ENCODE data around the gene PTPRN2.

Gene PTPRN2

DNA sequence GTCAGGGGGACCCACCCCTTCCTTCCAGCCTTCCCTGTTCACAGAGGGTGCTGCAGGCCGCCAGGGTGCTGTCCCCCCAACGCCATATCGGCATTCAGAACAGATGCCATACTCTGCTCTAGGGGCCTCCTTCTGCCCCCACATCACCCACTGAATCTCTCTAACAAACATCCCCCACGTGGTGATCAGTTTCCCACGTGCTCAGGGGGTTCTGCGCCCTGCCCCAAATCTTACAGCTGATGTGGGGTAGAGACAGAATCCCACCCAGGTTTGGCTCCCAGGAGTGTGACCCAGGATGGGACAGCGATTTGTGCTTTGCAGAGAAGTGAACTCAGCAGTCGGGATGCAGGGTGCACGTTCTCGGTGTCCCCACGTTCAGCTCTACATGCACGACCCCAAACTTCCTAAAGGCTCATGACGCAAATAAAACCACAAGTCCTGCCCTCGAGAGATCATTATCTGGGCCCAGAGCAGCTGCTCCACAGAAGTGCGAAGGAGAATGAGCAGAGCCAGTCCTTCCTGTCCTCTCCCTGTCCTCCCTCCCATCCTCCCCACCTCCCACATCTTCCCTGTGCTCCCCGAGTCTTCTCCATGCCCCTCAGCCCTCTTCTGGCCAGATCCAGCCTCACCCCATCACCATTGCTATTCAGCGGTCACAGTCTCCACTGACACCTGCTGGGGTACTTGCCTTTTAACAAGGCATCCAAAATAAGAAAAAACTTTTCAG lies 827.5 kb downstream of the PTPRN2 start:
- no peak for DNase-seq (ENCODE audit: low read depth in 3 of 3)

- DNase-seq (ENCODE audit: low read depth in 3 of 3): no peak
Measured at GRCh38 chr7:157759246-157759805, 828.3 kb downstream of the PTPRN2 start.

- DNase-seq (ENCODE audit: low read depth in 3 of 3): no peak
Measured at GRCh38 chr7:157758468-157759245, 829.0 kb downstream of the PTPRN2 start.

- DNase-seq (ENCODE audit: low read depth in 3 of 3): no peak
Measured at GRCh38 chr7:157757776-157758467, 829.7 kb downstream of the PTPRN2 start.

DNA sequence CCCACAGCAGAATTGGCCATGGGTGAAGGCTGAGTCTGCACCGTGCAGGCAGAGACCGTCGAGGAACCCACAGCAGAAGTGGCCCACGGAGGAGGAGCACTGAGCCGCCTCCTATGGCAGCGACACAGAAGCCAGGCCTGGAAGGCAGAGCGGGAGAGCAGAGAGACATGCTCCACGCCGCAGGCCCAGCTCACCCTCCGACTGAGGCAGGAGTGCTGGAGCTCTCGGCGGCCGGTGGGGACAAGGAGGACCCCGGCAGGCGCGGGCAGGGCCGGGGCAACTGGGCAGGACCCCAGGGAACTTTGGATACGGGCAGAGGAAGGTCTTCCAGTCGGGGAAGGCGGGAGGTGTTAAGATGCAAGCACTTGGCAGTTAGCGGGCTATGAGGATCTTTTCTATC lies 830.4 kb downstream of the PTPRN2 start:
- no peak for DNase-seq (ENCODE audit: low read depth in 3 of 3)

DNA sequence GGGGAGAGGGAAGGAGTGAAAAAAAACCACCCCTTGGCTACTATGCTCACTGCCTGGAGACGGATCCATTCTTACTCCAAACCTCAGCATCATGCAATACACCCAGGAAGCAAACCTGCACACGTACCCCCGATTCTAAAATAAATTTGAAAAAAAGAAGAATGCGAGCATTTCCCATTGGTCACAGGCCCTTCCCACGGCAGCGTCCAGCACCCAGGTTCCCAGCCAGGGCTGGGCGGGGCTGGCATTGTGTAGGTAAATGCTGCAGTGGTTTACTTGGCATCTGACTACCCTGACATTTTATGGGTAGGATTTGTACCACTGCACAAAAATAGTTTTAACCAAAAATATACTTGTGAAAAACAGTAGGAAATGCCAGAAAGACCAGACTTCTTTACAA lies 831.9 kb downstream of the PTPRN2 start:
- no peak for DNase-seq (ENCODE audit: low read depth in 3 of 3)

GRCh38 chr7:157754416-157754790 lies 833.2 kb downstream of the PTPRN2 start:
- no peak for DNase-seq (ENCODE audit: low read depth in 3 of 3)

DNA sequence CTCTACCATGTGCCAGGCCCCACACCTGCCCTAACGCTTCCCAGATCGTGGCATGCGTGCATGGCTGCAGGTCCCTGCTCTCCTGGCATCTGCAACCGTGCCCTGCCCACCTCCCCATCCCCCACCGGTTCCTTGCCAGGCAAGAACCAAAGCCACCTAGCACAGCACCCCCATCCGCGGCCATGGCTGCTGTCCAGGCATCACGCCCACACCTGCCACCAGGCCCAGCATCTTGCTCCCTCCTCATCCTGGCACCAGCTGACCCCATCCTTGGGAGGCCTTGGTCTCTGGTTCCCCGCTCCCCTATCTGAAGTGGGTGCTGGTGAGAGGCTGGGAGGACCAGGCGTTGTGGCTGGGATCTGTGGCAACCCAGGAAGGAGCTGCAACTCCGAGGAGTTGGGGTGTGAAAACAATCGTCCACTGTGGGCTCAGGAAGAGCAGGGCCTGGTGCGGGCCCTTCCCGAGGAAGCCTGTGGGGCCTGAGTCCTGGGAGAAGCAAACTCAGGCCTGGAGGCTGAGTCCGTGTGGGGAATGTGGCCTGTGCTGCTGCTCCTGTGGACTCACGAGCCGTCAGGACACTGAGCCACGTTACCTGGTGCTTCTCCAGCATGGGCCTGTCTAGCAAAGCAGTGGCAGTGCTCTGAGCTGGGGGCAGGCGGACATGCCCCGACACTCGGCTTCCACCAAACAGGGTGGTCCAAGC lies 833.8 kb downstream of the PTPRN2 start:
- no peak for DNase-seq (ENCODE audit: low read depth in 3 of 3)

- no peak for DNase-seq (ENCODE audit: low read depth in 3 of 3)
Measured at GRCh38 chr7:157752832-157753291, 834.8 kb downstream of the PTPRN2 start.

DNA sequence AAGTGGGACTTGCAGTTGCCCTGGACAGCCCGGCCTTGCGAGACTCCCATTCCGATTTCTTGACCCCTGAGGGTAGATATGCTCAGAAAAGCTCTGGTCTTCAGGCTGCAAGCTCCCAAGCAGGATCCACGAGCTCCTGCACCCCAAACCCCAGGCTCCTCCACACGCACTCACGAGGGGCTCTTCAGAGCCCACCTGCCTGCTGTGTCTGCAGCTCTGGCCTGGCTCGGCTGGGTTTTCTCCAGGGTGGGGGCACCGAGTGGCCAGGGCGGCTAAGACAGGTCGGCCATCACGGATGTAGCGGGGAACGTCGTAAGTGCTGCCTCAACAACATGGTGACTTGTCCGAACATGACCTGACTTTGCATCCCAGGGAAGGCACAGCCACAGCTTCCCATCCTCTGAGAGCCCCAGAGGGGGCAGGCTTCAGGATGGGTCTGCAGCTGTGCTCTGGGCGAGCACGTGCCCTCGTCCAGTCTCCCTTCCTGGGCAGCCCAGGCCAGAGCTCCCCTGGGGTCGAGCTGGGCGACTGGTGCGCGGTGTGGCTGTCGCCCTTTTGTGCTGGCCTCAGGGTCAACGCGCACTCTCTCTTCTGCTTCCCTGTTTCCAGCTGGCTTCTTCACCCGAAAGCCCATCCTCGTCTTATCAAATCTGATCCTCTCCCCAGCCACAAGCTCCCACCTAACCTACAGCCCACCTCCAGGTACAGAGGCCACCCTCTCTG lies 835.5 kb downstream of the PTPRN2 start:
- no peak for DNase-seq (ENCODE audit: low read depth in 3 of 3)

DNA sequence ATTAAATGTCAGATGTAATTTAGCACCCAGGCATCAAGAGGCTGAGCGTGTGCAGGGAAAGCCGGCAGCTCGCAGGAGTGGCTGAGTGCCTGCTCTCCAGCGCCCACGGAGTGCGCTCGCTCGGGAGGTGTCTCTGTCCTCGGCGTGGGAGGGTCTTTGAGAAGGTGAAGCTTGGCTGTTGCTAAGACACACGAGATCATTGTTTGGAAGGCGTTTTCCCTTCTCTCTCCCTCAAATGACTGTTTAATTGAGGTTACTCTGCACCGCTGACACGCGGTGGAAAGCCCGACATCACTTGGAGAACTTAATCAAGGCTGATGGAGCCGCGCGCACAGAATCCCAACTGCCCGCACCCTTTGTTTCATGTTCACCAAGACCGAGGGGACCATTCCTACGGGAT lies 836.2 kb downstream of the PTPRN2 start:
- DNase-seq (ENCODE audit: low read depth in 3 of 3): no peak

DNA sequence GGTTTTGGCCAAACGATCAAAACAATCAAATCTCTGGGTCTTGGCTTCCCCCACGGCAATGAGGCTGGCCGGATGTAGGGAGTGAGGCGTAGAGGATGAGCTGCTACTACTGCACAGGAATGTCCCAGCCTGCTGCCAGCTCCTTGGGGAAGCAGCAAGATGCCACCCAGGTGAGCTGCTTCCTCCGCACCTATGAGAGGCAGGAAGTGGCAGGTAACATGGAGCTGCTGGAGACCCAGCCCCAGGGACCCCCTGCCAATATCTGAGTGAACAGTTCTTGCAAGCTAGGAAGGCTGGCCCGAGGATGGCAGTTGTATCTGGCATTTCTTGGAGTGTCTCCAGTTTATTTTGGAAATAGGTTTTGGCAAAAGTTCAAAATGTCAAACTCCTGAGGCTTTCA lies 837.3 kb downstream of the PTPRN2 start:
- DNase-seq (ENCODE audit: low read depth in 3 of 3): no peak

GRCh38 chr7:157745721-157746709 lies 841.6 kb downstream of the PTPRN2 start:
- no peak for DNase-seq (ENCODE audit: low read depth in 3 of 3)

DNA sequence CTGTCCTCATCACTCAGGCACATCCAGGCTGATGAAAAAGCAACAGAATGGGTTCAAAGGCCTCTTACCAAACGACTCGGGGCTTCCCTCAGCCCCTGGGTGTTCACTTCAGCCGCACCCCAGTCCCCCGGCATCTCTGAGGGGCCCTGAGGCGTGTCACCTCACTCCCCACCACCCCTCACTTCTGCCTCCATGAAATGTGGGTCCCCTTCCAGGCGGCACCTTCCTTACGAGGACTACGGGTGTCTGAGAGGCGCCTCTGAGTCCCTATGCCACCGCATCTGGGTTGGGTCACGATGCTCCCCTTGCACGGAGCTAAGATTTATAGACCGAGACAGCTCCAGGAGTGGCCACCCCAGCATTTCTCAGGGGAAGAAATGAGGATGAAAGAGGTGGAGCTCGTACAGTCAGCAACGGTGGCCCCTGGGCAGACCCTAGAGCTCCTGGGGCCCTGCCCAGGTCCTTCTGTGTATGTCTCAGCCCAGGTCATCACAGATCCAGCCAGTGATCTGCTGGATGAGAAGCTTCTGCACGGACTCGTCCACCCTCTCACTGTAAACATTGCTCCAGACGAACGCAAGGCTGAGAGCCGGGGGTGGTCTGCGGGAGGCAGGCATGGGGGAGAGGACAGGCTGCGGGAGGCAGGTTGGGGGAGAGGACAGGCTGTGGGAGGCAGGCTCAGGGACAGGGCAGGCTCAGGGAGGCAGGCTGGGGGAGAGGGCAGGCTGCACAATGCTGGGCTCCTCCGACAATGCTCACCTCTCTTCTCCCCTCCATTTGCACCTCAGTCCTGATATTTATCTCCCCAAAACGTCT lies 842.6 kb downstream of the PTPRN2 start:
- no peak for DNase-seq (ENCODE audit: low read depth in 3 of 3)

GRCh38 chr7:157743781-157744525 lies 843.7 kb downstream of the PTPRN2 start:
- no peak for DNase-seq (ENCODE audit: low read depth in 3 of 3)

GRCh38 chr7:157740251-157740798 lies 847.3 kb downstream of the PTPRN2 start:
- DNase-seq (ENCODE audit: low read depth in 3 of 3): no peak

GRCh38 chr7:157739650-157740049 lies 848.0 kb downstream of the PTPRN2 start:
- DNase-seq (ENCODE audit: low read depth in 3 of 3): no peak

DNA sequence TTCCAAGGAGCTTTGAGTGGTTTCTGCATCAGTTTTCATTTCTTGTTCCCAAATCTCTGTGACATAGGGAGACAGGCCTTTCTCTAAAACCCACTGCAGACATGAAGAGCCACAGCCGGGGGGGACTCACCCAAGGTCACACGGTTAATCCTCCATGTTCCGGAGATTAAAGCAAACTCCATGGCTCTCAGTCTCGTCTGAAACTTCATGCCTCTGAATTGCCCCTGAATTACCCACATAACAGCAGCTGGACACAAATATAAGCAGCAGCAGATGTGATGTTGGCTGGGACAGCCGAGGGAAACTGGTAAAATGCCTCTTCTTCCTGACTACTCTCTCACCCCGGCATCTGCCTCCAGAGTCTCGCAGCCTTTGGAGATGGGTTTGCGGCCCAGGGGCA lies 848.6 kb downstream of the PTPRN2 start:
- no peak for DNase-seq (ENCODE audit: low read depth in 3 of 3)
